HG02642 (cell line): ENCODE measurements around the gene SLCO3A1.

Source experiments
- ATAC-seq: cut with Tn5 transposase; IDR thresholded peaks from one replicate; pipeline ENCODE4 v1.9.1; 2021; ENCODE audit warnings: mild to moderate bottlenecking; ENCODE audit not compliant: unreplicated experiment, poor library complexity

SLCO3A1 gene

DNA sequence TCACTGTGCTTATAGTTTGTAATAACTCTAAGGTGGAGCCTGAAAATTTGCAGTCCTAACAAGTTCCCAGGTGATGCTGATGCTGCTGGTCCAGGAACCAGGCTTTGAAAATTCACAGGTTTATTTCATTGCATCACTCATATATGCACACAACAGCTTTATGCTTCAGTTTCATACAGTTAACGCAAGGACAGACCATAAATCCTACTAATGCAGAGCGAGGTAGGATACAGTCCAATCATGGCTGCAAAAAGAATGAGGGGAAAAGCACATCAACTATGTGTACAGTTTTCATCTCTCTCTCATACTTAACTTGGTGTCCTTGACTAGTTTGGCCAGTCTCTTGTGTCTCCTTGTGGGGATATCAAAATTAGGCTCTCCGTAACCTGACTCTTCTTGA is 135.1 kb downstream of the SLCO3A1 start:
- no peak for ATAC-seq

DNA sequence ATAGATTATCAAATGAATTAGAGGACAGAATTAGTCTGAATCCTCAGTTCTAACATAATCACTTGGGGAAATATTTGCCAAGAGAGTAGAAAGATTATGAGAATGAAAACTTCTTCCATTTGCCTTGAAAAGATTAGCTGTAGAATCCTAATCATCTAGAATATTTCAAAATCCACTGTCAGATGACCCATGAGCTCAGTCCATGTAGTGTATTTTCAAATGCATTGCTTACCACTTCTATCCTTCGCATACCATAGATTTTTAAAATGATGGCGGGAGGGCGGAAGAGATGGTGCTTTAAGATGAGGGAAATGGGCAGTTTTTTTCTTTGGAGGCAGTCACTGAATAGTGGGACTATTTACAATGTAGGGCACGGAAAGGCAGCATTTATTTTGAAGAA is 136.3 kb downstream of the SLCO3A1 start:
- no peak for ATAC-seq

DNA sequence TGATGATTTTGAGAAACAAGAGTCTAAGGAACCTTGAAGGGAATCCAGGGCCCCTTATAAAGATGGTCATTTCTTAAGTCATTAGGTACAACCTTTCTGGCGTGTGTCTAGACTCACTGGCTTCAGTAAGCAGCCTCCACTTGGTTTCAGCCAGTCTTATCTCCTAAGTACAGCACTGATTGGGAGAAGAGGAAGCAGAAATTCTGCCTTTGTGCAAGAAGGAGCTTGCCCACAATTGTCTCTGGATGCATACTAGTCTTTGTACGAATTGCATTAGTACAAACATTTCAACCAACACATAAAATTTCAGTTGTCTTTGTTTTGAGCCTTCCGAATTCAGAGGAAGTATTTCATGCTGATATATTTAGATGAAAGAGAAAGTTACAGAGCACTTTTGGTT is 139.4 kb downstream of the SLCO3A1 start:
- ATAC-seq: no peak

DNA sequence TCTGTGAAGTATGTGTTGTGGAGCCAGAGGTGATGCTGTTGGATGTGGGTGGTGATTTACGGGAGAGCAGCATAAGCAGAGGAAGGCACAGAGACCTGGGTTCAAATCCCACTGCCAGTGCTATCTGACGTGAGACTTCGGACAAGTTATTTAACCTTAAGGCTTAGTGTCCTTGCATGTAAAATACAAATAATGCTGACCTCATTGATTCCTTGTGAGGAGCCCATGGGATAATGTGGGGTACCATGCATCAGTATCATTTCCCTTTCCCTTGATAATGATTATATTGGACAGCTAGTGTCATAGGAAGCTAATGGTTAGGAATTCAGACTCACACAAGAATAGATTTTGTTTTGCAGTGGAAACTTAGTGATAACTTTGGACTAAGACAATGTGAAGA is 141.6 kb downstream of the SLCO3A1 start:
- no peak for ATAC-seq

DNA sequence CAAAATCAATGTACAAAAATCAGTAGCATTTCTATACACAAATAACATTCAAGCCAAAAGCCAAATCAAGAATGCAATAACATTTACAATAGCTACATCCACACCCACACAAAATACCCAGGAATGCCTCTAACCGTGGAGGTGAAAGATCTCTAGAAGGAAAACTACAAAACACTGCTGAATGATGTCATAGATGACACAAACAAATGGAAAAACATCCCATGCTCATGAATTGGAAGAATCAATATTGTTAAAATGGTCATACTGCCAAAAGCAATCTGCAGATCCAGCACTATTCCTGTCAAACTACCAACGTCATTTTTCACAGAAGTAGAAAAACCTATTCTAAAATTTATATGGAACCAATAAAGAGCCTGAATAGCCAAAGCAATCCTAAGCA is 143.7 kb downstream of the SLCO3A1 start:
- ATAC-seq: no peak

DNA sequence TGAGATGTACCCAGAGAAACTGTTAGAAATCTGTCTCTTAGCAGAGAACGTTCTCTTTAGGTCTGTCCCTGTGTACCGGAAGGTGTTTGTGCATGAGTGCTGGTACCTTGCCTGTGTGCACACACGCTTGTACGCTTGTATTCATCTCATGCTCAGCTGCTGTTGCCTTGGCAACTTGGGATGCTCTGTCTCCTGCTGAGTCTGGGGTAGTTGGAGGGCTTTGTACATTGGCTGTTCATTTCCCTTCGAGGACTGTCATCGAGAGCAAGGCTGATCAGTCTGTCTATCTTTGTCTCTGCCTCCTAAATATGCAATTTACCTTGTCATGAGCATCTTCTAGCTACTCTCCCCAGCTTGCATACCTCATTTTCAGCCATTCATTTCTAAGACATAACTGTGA is 147.2 kb downstream of the SLCO3A1 start:
- ATAC-seq: no peak

DNA sequence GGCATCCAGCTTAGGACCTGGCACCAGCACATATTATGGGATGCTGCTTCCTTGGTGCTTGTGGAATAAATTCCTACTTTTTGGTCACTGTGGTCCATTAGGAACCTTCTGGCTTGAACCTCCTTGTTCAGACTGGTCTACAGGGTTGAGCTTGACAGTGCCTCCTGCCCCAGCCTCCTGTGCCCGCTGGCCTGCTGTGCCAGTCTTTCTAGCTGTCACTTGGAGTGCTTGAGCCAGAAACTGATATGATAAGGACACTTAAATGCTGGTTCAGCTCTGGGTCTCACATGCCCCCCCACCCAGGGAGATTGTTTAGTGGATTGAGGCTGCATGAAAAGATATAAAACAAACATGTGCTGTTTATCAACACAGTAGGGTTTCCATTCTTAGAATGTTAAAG is 147.8 kb downstream of the SLCO3A1 start:
- ATAC-seq: no peak

DNA sequence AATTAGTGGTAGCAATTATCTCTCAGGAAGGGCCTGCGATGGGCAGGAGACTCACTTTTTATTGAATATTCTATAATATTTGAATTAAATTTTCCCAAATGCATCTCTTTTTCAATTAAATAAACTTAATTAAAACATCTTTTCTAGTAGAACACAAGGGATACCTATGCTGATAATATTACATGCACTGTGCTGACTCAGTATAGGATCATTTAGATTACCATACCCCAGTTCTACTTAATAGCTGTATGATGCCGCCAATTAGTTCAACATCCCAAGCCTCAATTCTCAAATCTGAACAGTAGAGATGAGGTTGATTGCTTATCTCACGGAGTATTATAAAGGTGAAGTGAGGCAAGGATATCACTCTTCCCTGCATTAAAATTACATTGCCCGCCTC is 149.2 kb downstream of the SLCO3A1 start:
- ATAC-seq: no peak

DNA sequence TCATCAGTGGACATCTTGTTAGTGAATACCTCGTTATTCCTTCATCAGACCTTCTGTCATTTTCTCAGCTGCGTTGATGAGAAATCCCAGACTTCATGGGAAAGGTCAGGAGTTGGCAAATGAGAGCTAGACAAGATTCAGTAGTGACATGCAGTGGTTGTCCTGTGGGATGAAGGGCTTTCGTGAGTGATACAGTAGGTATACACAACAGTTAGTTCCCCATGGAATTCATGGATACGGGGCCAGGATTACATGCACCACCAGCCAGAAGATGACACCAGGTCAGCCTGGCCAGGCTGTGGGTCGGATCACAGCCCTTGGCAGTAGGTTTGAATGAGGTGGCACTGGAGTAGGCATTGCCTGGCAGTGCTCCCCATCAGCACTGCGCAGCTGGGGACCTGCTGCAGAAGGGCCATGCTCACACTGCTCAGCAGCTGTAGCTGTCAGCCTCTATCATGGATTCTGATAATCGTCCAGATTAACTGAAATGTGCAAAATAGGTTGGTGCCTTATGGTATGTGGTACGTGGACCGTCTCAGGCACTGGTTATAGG is 150.1 kb downstream of the SLCO3A1 start:
- ATAC-seq: no peak

DNA sequence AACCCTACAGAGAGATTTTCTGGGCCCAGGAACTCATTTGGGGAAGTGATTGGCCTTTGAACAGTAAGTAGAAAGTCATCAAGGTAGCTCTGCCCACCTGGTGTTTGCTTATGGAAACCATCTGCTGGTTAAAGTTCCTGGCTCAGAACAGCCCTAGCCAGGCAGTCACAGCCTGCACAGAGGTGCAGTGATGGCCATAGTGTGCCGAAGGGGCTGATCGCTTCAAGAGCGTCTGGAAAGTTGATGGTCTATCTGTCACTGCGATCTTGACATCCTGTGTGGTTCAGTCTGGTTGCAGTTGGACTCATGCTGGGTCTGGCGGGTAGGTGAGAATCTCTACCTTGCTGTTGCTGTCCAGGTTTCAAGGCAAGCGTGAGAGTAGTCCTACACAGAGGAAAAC is 151.6 kb downstream of the SLCO3A1 start:
- no peak for ATAC-seq

DNA sequence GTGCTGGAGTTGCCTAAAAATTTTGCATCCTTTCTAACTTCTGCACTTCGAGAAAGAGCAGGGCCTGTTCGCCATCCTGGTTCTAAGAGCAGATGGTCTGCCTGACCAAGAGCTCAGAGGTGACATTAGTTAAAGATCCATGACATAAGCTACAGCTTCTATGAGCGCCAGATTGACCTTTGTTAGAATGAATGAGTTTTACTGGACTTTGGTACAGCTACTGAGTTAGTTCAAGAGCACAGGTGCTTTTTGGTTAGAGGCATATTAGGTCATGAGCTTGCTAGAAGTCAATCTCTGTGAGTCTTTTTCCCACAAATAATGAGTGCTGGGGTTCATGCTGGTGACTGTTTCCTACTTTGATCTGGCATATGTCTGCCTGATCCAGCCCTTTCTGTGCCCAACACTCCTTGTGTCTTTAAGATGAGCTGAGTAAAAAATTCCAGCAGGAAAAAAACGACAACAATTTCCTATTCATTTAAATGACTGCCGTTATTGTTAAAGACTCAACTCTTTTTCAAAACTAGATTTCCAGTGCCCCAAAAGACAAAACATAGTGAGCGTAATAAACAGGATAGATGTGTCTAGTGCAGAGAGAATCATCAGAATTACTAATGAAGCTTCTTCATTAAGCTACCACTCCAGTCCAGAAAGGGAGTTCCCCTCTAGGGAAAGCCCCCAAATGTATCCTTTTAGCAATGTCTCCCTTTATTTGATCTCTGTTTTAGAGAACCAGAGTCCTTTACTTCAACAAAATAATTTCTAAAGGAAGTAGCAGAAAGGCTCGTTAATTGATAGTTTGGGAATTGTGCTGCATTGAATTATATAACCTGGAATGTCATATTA is 152.9 kb downstream of the SLCO3A1 start:
- ATAC-seq: no peak

DNA sequence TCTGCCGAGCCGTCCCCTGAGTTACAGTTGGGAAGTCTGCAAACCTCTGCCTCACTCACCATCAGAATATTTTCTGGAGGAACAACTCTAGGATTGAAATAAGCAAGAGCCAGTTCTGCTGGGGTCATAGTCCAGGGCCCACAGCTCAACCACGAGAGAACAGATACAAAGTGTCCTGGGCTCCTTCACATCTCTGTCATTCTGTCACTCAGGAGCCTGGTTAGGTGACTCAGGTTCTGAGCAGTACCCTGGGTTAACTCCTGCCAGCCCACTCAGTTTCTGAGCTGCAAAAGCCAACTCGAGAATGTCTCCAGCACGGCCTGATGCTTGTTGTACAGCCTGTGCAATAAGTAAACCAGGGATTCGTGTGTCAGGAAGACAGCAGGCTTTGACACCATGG is 155.7 kb downstream of the SLCO3A1 start:
- no peak for ATAC-seq

DNA sequence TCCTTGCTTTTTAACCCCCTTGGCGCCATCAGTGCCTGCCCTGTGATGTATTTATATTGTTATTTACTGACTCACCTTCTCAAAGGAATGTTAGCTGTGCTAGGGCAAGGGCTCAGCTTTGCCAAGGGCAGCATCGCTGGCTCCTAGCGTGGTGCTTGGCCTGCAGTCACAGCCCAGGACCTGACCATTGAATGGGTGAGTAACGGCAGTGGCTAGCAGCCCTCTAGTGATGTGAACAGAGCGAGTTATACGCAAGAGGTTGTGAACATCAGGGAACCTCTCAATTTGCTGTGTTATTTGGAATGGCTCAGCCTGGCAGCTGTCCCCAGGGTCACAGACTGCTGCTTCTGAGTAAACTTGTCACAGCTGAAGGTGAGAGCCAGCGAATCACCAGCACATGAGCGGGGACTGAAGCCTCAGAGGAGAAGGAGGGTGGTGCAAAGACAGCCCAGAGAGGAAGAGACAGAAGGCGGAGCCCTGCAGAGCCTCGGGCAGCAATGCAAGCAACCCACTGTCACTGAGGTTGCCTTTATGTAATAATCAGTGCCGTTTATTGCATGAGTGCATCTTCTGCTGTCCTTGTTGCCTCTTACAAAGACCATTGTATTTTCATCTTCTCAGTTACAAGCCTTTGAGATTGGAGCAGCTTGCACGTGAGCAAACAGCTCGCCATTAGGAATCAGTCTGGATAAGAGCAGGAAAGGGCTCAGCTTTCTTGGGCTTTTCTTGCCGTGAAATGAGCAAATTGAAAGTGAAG is 158.3 kb downstream of the SLCO3A1 start:
- no peak for ATAC-seq

DNA sequence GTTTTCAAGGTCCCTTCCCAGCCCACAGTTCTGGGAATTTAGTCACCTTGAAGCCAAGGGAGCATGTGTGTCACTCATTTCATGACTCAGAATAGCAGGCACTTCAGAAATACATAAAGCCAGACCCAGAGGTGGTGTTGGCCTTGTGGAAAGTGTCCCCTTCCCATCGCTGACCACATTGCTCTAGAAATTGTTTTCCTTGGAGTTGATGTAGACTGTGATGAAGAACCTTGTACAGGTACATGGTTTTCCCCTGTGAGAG is 158.8 kb downstream of the SLCO3A1 start:
- no peak for ATAC-seq

DNA sequence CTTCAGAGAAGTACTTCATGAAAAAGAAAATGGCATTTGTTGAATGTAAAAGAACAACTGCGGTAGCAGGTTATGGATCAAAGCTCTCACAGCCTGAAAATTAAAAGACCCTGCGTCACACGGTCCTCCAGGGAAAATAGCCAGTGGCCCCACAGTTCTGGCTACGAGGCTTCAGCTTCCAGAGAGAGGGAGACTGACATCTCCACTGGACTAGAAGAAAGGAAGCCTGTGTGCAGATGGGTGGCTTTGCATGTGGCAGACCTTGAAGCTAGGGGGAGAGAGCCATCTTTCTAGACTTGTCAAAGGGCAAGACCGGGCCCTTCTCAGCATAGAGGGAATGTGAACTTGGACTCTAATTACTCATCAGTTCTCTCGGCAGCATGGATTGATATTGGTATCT is 159.4 kb downstream of the SLCO3A1 start:
- ATAC-seq: no peak

DNA sequence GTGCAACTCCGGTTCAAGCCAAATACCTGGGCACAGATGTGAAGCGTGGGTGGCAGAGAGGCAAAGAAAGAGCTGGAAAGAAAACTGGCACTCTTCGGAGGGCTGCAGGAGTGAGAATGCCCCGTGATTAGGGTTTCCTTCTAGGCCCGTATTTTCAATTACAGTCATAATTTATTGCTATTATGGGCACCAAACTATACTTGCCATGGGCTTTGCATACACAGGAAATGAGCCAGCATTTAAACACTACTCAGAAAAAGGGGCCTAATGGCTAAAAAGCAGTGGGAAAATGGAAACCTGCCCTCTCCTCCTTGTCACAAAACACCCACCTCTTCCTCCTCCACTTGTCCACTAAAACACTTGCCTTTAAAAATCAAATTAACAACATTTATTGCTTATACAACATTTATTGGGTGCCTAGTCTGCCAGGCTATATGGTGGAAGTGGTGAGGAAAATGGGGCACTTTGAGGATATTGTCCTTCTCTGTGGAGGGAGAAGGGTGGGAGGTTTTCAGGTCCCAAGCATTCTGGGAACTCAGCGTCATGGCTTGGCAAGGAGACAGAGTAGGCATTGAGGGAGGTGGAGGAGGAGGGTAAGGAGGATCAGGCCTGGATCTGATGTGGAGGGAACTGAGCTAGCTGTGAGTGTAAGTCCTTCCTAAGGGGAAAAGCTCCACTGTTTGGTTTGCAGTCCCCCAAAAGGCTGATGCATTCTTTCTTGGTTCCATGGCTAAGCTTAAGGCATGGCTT is 160.9 kb downstream of the SLCO3A1 start:
- no peak for ATAC-seq

DNA sequence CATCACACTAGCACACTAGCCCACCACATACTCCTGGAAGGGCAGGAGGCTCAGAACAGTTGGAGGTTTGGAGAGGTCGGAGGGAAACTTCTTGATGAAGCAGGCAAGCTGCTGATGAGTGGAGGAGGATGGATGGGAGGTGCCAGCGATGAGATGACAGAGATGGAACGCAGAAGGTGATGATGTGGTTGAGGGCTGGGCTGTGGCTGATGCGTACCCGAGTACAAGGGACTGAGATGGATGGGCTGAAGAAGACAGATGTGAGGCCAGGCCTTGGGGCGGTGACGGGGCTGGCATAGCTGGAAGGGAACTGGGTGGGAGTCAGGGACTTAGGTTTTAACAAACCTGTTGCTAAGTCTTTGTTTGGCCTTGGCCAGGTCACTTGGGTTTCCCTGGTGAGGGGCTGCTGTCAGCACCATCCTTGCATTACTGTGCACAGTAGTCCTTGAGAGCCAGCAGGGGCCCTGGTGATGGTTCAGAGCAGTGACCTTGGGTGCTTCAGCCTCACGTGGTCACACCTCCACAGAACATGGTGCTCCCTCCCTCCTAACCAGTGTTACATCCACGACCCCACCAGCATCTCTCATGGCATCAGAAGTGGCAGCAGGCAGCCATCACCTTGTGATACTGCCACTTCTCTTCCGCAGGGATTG is 164.5 kb downstream of the SLCO3A1 start:
- ATAC-seq: no peak

DNA sequence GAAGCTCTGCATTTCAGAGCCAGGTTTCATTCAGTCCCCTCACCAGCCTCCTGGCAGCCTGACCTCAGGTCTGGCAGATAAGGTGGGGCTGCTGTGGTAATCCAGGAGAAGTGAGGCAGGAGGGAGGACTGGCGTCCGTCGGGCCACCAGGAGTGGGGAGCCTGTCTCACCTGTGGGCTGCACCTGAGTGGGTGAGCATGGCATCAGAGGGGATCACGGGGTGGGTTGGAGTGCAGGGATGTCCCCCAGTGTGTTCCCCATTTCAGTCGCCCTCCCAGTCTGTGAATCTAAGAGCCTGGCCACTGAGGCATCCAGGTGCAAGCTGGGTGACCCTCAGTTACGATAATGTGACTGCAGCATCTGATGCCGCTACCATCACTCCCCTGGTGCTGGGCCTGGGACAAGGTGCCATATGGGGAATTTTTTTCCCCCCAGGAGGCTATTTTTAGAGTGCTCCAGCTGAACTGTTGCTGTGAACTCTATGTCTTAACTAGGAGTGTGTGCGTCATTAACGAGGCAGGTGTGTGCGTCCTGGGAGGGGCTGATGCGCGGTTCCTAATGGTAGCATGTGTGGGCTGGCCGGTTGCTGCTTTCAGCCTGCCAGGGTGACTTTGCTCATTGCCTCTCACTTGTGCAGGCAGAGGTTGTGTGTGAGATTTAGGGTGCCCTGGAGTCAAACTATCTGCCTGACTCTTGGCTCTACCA is 165.2 kb downstream of the SLCO3A1 start:
- ATAC-seq: no peak

DNA sequence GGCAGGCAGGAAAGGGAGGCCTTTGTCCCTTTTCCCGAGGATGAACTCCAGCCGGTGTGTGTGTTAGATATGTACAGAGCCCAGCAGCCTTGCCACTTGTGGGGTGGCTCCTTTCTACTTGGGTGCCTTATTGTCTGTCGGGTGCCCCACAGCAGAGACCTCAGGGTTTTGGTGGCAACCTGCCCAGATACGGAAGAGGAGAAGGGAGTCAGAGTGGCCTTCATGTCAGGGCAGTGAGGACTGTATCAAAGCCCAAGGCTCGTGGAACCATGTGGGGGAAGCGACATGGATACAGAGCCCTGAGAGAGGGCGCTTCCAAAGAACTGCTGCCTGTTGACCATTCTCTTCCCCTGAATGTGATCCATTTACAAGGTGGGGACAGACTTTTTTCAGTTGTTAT is 166.2 kb downstream of the SLCO3A1 start:
- ATAC-seq: no peak

DNA sequence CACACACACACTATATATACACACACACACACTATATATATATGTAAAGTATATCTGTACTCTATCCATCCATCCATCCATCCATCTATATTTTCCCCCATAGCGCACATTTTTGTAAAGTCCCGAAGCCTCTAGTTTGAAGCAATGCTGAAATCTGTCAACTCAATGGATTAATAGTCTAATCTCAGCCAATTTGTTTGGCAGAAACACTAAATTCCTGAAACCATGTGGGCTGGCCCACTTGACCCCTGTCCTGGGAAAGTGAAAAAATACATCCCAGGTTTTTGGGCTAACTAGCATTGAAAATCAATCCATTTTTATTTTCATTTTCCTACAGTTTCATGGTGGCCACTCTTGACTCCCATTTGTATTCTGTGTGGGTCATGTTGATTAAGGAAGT is 166.7 kb downstream of the SLCO3A1 start:
- ATAC-seq: no peak
